ENCODE results near the gene PXDN.

GRCh38 chr2:1585635-1586034 lies 158.7 kb downstream of the PXDN start:
- TF ChIP-seq CTCF (IDR thresholded peaks at IDR 0.05; ENCODE audit: low read length) (no peak), EZH2phosphoT487 (IDR thresholded peaks at IDR 0.05; ENCODE audit: low read length) (no peak), EZH2 (optimal IDR thresholded peaks at IDR 0.05; ENCODE audit: low read depth, low read length) (no peak)

Measured in MM.1S (cell line).